ENCODE results near the gene CSPG5. TPM values are rescaled to one million over a fixed set of nuclear protein-coding genes. Genes with fewer than 3 reads are reported as not detected.

The CSPG5 gene
- total RNA-seq, 1 donor from 2014 or later, result 0.66 TPM

Other genes starting within 250 kb of the CSPG5 start
- gene PTPN23, start 197.8 kb downstream of the CSPG5 start, total RNA-seq, result 11.6 and 15.6 TPM in 2 replicates
- 44.4 and 69.7 TPM in 2 replicates for gene SCAP, start 102.9 kb downstream of the CSPG5 start, total RNA-seq
- 33.8 and 36.8 TPM in 2 replicates for gene ELP6, start 65.2 kb downstream of the CSPG5 start, total RNA-seq
- 35.3 and 42.5 TPM in 2 replicates for gene SMARCC1, start 203.0 kb upstream of the CSPG5 start, total RNA-seq
- gene DHX30, start 224.3 kb upstream of the CSPG5 start, total RNA-seq, result 79.2 and 99.7 TPM in 2 replicates